Fibroblast of villous mesenchyme (primary cell): ENCODE measurements around the gene PPME1. TPM values are rescaled to one million over a fixed set of nuclear protein-coding genes. Genes with fewer than 3 reads are reported as not detected.

ENCODE experiments used
- DNase-seq: peaks from one replicate; pipeline ENCODE4 v3.0.0-alpha.2; 2010; ENCODE audit warnings: low read depth
- H3K4me3 ChIP-seq: 2 replicates; pipeline ENCODE4 v1.5.1; 2011; ENCODE audit warnings: low read depth, mild to moderate bottlenecking, low read length
- total RNA-seq: library from RNA; depleted of rRNA; stranded (reverse); fragments of >200 nt; gene quantifications from 2 replicates; pipeline ENCODE4 v1.2.3, GENCODE V29; 2012
- TF ChIP-seq, protein P1 (sequence below): IDR thresholded peaks from 2 replicates; pipeline ENCODE4 v1.5.1; 2012; ENCODE audit warnings: low read depth, mild to moderate bottlenecking, low read length; ENCODE audit not compliant: insufficient read depth

Gene PPME1
- total RNA-seq, 1 donor = 165 TPM

DNA sequence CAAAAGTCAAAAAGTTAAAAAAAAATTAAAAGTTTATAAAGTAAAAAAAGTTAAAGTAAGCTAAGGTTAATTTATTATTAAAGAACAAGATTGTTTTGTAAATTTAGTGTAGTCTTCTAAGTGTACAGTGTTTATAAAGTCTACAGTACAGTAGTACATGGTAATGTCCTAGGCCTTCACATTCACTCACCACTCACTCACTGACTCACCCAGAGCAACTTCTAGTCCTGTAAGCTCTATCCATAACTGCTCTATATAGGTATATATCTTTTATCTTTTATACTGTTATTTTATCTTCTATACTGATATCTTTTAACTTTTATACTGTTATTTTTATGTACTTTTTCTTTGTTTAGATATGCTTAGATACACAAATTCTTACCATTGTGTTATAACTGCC is 11.4 kb upstream of the PPME1 start:
- H3K4me3 ChIP-seq = no peak overlapping the region
- DNase-seq = no peak
- TF ChIP-seq, protein P1, sequence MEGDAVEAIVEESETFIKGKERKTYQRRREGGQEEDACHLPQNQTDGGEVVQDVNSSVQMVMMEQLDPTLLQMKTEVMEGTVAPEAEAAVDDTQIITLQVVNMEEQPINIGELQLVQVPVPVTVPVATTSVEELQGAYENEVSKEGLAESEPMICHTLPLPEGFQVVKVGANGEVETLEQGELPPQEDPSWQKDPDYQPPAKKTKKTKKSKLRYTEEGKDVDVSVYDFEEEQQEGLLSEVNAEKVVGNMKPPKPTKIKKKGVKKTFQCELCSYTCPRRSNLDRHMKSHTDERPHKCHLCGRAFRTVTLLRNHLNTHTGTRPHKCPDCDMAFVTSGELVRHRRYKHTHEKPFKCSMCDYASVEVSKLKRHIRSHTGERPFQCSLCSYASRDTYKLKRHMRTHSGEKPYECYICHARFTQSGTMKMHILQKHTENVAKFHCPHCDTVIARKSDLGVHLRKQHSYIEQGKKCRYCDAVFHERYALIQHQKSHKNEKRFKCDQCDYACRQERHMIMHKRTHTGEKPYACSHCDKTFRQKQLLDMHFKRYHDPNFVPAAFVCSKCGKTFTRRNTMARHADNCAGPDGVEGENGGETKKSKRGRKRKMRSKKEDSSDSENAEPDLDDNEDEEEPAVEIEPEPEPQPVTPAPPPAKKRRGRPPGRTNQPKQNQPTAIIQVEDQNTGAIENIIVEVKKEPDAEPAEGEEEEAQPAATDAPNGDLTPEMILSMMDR = no peak

DNA sequence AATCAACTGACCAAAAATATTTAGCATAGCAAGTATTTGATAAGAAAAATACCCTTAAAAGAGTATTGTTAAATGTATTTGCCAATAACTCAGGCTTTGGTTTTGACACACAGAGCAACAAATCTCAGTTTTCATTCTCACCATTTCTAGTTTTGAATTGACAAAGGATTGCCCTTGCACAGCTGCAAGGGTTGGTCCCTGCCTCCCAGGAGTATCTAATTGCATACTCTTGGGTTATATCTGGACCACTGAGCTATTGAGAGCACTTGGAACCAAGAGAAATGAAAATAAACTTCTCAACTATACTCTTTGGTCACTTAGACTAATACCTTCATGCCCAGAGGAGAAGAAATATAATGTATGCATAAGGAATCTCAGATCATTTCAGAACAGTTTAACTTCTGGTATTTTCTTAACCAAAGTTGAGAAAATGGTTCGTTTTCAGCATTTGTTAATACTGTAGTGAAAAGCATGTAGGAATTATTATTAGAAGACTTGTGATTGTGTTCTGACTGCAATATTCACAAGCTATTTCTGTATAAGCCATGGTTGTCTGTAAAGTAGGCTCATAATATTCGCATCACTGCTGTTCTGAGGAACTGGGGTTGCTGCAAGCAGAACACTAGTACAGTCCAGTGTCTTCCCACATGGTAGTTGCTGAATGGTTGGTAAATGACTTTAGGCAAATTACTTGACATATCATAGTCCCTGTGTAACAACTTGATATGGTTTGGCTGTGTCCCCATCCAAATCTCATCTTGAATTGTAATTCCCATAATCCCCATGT is 8.2 kb upstream of the PPME1 start:
- no peak overlapping the region for H3K4me3 ChIP-seq
- TF ChIP-seq, protein P1 = no peak
- no peak for DNase-seq

DNA sequence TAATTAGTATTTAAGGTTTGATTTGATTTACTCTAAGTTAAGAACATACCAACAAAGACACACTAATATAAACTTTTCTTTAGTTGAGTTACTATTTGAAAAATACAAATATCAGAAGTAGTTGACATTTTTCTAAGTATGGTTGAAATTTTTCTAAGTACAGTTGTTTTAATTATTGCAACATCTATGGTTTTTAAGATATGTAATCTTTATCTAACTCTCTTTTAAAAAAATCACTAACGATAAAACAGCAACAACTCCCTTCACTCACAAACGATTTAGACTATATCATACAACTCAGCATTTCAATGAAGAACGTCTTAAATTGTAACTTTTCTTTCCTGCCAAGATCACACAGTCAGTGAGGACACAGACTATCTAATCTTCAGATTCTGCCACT is 2.3 kb upstream of the PPME1 start:
- H3K4me3 ChIP-seq = peak overlapping the region; percentile 96
- DNase-seq = no peak
- TF ChIP-seq, protein P1 = no peak

DNA sequence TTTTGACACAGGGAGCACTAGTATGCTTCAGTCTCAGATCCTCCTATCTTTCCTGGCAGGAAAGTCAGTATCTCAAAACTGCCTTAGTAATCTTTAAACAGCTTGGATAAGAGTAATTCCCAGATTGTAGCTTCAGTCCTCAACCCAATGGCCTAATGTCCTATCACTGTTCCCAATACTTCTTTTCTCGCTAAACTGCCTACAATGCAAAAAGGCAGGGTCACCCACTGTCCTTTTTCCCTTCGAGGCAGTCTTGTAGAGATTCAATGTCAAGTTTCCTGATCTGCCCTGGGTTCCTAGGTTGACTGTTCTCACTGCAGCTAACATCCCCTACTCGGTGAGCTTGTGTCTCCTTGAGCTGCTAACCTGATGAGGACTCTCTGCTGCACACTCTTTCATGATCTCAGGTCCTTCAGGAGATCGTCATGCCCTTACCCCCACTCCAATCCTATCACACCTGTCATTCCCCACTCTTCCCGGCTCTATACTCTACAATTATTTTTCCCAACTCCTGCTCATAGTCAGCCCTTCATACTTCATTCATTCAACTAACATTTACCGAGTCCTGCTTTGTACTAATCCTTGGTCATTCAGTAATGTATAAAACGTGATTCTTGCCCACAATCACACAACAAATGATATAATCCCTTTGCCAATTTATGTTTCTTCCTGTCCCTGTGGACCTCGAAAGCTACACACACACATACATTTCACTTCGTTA is 1.2 kb upstream of the PPME1 start:
- H3K4me3 ChIP-seq = peak overlapping the region; percentile 96
- DNase-seq = no peak
- TF ChIP-seq, protein P1 = no peak

DNA sequence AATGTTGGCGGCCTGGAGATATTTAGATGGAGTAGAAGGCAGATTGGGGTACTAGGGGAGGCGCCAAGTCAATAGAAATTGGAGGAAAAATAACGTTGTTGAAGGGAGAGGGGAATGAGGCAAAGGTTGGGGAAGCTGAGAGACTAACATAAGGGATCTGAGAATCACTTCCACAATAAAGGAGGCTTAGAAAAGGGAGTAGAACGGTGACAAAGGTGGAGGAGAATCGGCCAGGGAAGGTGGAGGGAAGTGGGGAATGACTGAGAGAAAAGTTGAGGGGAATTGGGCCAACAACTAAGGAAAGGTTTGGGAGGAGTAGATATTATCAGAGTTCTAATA is 510 bp downstream of the PPME1 start:
- DNase-seq = no peak
- H3K4me3 ChIP-seq = peak overlapping the region; percentile 96
- TF ChIP-seq, protein P1 = no peak

DNA sequence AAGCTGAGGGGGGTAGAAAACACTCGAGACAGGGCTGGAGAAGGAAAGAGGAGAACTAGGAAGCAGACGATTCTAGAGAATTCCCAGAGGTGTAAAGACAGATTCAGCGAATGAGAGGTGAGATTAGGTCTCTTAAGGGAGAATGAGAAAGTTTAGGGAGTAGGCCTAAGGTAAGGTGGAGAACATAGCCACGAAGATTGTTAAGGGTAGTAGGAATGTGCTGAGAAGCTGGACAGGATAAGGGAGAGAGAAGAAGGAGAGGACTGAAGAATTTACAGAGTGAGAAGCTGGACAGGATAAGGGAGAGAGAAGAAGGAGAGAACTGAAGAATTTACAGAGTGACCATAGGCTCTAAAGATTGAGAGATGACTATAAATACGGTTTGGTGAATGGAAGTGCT is 908 bp downstream of the PPME1 start:
- TF ChIP-seq, protein P1 = no peak
- H3K4me3 ChIP-seq = peak overlapping the region; percentile 96
- no peak for DNase-seq
